ENCODE data around the gene CDH4. TPM values are rescaled to one million over a fixed set of nuclear protein-coding genes. Genes with fewer than 3 reads are reported as not detected.

Gene CDH4
- total RNA-seq, 1 experiment from 2014 or later: 5.3 TPM

DNA sequence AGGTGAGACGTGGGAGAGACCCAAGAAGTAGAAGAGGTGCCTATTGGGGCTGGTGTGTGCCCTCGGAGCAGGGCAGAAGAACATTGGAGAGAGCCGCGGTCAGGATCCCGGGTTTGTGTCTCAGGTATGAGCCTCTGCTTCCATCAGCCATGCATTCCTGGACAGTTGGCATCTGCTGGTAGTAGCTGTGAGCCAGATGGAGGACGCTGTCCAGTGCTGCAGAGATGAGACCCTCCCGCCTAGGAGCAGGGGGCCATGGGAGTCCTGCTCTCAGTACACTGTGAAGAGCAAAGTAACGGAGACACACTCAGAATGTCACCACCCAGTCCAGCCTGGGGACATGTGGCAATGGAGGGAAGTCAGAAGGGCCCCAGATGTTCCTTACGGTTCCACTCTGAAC, 108.2 kb downstream of the CDH4 start:
- Mint-ChIP-seq H3K9me3 (peaks cover 19% of the 10 kb centered on the region), H3K36me3 (peaks cover 7% of the 10 kb centered on the region), H3K27me3 (ENCODE audit: low read depth) (peaks cover 88% of the 10 kb centered on the region), H3K27ac (no peak overlapping the region), H3K4me1 (peaks cover 8% of the 10 kb centered on the region), H3K4me3 (no peak overlapping the region)
- DNase-seq (ENCODE audit: low spot score) (no peak), ATAC-seq (no peak)
- TF ChIP-seq, protein P1, sequence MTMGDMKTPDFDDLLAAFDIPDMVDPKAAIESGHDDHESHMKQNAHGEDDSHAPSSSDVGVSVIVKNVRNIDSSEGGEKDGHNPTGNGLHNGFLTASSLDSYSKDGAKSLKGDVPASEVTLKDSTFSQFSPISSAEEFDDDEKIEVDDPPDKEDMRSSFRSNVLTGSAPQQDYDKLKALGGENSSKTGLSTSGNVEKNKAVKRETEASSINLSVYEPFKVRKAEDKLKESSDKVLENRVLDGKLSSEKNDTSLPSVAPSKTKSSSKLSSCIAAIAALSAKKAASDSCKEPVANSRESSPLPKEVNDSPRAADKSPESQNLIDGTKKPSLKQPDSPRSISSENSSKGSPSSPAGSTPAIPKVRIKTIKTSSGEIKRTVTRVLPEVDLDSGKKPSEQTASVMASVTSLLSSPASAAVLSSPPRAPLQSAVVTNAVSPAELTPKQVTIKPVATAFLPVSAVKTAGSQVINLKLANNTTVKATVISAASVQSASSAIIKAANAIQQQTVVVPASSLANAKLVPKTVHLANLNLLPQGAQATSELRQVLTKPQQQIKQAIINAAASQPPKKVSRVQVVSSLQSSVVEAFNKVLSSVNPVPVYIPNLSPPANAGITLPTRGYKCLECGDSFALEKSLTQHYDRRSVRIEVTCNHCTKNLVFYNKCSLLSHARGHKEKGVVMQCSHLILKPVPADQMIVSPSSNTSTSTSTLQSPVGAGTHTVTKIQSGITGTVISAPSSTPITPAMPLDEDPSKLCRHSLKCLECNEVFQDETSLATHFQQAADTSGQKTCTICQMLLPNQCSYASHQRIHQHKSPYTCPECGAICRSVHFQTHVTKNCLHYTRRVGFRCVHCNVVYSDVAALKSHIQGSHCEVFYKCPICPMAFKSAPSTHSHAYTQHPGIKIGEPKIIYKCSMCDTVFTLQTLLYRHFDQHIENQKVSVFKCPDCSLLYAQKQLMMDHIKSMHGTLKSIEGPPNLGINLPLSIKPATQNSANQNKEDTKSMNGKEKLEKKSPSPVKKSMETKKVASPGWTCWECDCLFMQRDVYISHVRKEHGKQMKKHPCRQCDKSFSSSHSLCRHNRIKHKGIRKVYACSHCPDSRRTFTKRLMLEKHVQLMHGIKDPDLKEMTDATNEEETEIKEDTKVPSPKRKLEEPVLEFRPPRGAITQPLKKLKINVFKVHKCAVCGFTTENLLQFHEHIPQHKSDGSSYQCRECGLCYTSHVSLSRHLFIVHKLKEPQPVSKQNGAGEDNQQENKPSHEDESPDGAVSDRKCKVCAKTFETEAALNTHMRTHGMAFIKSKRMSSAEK (CRISPR knock-in tag; IDR thresholded peaks at IDR 0.05; ENCODE audit: borderline replicate concordance): no peak
- no peak for TF ChIP-seq NFATC4 (CRISPR knock-in tag; IDR thresholded peaks at IDR 0.05)
- TF ChIP-seq MXD4 (CRISPR knock-in tag; IDR thresholded peaks at IDR 0.05; ENCODE audit: borderline replicate concordance): no peak
- TF ChIP-seq SMAD3 (CRISPR knock-in tag; IDR thresholded peaks at IDR 0.05; ENCODE audit: borderline replicate concordance): no peak
- TF ChIP-seq TEAD4 (CRISPR knock-in tag; IDR thresholded peaks at IDR 0.05): no peak
- no peak for TF ChIP-seq FOXJ3 (CRISPR knock-in tag; IDR thresholded peaks at IDR 0.05; ENCODE audit: borderline replicate concordance)
- TF ChIP-seq, protein P2, sequence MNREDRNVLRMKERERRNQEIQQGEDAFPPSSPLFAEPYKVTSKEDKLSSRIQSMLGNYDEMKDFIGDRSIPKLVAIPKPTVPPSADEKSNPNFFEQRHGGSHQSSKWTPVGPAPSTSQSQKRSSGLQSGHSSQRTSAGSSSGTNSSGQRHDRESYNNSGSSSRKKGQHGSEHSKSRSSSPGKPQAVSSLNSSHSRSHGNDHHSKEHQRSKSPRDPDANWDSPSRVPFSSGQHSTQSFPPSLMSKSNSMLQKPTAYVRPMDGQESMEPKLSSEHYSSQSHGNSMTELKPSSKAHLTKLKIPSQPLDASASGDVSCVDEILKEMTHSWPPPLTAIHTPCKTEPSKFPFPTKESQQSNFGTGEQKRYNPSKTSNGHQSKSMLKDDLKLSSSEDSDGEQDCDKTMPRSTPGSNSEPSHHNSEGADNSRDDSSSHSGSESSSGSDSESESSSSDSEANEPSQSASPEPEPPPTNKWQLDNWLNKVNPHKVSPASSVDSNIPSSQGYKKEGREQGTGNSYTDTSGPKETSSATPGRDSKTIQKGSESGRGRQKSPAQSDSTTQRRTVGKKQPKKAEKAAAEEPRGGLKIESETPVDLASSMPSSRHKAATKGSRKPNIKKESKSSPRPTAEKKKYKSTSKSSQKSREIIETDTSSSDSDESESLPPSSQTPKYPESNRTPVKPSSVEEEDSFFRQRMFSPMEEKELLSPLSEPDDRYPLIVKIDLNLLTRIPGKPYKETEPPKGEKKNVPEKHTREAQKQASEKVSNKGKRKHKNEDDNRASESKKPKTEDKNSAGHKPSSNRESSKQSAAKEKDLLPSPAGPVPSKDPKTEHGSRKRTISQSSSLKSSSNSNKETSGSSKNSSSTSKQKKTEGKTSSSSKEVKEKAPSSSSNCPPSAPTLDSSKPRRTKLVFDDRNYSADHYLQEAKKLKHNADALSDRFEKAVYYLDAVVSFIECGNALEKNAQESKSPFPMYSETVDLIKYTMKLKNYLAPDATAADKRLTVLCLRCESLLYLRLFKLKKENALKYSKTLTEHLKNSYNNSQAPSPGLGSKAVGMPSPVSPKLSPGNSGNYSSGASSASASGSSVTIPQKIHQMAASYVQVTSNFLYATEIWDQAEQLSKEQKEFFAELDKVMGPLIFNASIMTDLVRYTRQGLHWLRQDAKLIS (CRISPR knock-in tag; IDR thresholded peaks at IDR 0.05; ENCODE audit: borderline replicate concordance): no peak
- TF ChIP-seq ZNF232 (CRISPR knock-in tag; IDR thresholded peaks at IDR 0.05): no peak
- TF ChIP-seq GABPB1 (CRISPR knock-in tag; IDR thresholded peaks at IDR 0.05): no peak
- no peak for TF ChIP-seq ZNF121 (CRISPR knock-in tag; IDR thresholded peaks at IDR 0.05)
- TF ChIP-seq NFYB (CRISPR knock-in tag; conservative IDR thresholded peaks at IDR 0.05; ENCODE audit: low read depth): no peak
- TF ChIP-seq, protein P3, sequence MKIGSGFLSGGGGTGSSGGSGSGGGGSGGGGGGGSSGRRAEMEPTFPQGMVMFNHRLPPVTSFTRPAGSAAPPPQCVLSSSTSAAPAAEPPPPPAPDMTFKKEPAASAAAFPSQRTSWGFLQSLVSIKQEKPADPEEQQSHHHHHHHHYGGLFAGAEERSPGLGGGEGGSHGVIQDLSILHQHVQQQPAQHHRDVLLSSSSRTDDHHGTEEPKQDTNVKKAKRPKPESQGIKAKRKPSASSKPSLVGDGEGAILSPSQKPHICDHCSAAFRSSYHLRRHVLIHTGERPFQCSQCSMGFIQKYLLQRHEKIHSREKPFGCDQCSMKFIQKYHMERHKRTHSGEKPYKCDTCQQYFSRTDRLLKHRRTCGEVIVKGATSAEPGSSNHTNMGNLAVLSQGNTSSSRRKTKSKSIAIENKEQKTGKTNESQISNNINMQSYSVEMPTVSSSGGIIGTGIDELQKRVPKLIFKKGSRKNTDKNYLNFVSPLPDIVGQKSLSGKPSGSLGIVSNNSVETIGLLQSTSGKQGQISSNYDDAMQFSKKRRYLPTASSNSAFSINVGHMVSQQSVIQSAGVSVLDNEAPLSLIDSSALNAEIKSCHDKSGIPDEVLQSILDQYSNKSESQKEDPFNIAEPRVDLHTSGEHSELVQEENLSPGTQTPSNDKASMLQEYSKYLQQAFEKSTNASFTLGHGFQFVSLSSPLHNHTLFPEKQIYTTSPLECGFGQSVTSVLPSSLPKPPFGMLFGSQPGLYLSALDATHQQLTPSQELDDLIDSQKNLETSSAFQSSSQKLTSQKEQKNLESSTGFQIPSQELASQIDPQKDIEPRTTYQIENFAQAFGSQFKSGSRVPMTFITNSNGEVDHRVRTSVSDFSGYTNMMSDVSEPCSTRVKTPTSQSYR (CRISPR knock-in tag; IDR thresholded peaks at IDR 0.05): no peak
- no peak for TF ChIP-seq ESRRA (CRISPR knock-in tag; IDR thresholded peaks at IDR 0.05; ENCODE audit: borderline replicate concordance)
- TF ChIP-seq, protein P4, sequence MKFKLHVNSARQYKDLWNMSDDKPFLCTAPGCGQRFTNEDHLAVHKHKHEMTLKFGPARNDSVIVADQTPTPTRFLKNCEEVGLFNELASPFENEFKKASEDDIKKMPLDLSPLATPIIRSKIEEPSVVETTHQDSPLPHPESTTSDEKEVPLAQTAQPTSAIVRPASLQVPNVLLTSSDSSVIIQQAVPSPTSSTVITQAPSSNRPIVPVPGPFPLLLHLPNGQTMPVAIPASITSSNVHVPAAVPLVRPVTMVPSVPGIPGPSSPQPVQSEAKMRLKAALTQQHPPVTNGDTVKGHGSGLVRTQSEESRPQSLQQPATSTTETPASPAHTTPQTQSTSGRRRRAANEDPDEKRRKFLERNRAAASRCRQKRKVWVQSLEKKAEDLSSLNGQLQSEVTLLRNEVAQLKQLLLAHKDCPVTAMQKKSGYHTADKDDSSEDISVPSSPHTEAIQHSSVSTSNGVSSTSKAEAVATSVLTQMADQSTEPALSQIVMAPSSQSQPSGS (CRISPR knock-in tag; IDR thresholded peaks at IDR 0.05; ENCODE audit: borderline replicate concordance, low read depth): no peak
- ChIA-PET CTCF (no interaction called here), POLR2A (no interaction called here)
